Right ventricle myocardium inferior (tissue), 1 donor: Measurements from ENCODE around the gene RPS6KA5. TPM values are rescaled to one million over a fixed set of nuclear protein-coding genes. Genes with fewer than 3 reads are reported as not detected.
"Not testable (repeated sequence)": the region's sequence is repeated elsewhere in the genome, so short reads cannot be mapped to it uniquely, and the experiment has no call there.

Source experiments
- ATAC-seq: fragments of 200-7000 bp; cut with Tn5 transposase; one replicate; pipeline ENCODE4 v1.9.1; 2020; ENCODE audit warnings: mild to moderate bottlenecking, moderate library complexity
- DNase-seq: peaks from one replicate; pipeline ENCODE4 v3.0.0; 2021; ENCODE audit errors: missing footprints
- intact Hi-C: fragments of 100-400 bp; cut with DNase I; formaldehyde crosslinking; loops from one replicate; pipeline ENCODE4 v1.11.0; 2022
- total RNA-seq: library from RNA; stranded (reverse); fragmentation: NEBNext Ultra II Directional; extraction: Animal tissue kit (Norgen Biotek cat#: 25700); gene quantifications from one replicate; pipeline ENCODE4 v1.2.1, GENCODE V29; 2021
- donor health status: DM: no; HTN: yes; CAD: no; lungs with severe emphysema.

RPS6KA5 gene
- total RNA-seq, 1 donor from 2014 or later: 10.6 TPM

DNA sequence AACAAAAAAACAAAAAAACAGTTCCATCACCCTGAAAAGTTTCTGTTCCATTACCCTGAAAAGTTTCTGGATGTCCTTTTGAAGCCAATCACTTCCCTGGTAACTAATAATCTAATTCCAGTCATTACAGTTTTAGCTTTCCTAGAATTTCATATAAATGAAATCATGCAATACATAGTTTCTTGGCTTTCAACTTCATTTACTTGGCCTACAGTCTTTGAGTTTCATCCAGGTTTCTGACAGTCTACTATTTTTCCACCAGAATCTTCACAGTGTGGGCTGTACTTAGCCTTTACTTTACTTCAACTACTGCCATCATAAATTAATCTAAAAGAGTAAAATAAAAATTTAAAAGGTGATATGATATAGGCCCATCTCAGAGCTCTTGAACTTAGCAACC, 55.5 kb downstream of the RPS6KA5 start:
- DNase-seq: no peak
- intact Hi-C loops: no loop called here
- no peak for ATAC-seq

DNA sequence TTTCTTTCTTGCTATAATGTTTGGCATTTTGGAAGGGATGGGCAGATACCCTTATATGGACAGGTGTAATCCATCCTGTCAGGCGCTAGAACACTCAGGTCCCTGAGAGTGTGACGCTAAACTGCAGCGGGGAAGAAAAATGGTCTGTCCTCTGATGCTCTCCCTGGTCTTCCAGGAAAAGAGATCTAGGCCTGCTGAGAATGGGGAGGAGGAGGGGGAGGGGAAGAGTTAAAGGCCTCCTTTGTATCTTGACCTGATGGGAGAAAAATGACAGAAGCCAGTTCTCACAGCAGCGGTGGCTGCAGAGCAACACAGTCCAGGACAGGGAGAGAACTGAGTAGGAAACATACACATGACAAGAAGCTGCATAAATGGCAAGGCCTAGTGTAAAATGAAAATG, 61.1 kb downstream of the RPS6KA5 start:
- DNase-seq: no peak
- intact Hi-C loops: no loop called here
- ATAC-seq: no peak

- intact Hi-C loops: no loop called here
- no peak for ATAC-seq
- DNase-seq: no peak
Observed at GRCh38 chr14:90996967-90997366, 63.5 kb downstream of the RPS6KA5 start.

DNA sequence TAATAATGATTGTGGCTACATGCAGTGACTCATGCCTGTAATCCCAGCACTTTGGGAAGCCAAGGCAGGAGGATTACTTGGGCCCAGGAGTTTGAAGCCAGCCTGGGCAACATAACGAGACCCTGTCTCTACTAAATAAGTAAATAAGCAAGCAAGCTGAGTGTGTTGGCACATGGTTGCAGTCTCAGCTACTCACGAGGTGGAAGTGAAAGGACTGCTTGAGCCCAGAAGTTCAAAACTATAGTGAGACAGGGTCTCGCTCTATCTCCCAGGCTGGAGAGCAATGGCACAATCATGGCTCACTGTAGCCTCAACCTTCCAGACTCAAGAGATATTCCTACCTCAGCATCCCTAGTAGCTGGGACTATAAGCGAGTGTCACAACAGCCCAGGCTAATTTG, 64.7 kb downstream of the RPS6KA5 start:
- intact Hi-C loops: no loop called here
- DNase-seq (no peak), ATAC-seq (no peak)

GRCh38 chr14:90993792-90994191, 66.6 kb downstream of the RPS6KA5 start:
- ATAC-seq (no peak), DNase-seq (no peak)
- intact Hi-C loops: no loop called here

DNA sequence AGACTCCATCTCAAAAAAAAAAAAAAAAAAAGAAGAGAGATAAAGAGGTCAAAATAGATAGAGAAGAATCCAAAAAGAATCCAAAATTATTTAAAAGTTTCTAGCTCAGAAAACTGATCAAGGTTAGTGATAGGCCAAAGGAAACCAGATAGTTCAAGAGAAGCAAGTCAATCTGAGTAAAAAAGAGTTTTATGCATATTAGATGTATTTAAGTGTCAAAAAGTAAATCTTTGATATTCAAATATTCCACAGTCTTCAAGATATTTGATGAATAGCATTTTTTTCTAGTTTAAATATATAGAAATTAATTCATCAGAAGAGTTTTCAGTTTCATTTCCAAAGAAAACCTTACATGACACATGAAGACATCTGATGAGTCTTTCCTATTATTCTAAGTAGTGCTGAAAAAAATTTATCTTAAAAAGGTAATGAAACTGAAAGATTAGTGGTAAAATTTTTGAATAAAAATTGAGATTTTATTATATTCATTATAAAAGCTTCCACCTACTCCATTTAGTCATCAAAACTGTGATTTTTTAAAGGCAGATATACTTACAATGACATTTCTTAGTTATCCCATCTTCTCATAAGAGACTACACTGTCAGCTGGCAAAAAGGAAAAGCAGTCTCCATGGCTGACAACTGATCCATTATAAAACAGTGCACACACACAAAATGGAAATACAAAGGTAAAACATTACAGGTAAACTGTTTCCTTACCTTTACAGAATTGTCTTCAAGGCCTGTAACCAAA, 68.6 kb downstream of the RPS6KA5 start:
- DNase-seq (no peak), ATAC-seq (no peak)
- intact Hi-C loops: no loop called here

DNA sequence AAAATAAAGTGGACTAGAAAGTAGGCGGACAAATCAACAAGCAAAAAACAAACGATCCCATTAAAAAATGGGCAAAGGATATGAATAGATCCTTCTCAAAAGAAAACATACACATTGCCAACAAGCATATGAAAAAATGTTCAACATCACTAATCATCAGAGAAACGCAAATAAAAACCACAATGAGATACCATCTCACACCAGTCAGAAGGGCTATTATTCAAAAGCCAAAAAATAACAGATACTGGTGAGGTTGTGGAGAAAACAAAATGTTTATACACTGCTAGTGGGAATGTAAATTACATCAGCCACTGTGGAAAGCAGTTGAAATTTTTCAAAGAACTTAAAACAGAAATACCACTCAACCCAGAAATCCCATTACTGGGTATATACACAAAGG, 70.3 kb downstream of the RPS6KA5 start:
- intact Hi-C loops: no loop called here
- no peak for DNase-seq
- no peak for ATAC-seq

DNA sequence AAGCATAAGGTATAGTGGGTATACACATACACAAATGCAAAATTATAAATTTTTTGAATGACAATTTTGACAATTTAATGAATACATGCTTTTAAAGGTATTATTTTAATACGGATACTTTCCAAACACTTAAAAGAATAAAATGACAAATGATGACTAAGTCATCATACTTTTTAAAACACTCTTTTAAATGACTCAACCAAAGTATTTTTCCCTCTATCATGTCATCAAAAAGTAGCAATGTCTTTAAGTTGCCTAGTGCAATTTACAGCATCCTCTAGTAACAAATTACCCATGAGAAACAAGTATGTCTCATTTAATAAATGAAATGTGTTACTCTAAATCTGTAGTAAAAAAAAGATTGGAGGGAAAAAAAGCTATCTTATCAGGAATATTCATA, 73.3 kb downstream of the RPS6KA5 start:
- no peak for DNase-seq
- ATAC-seq: no peak
- intact Hi-C loops: no loop called here

GRCh38 chr14:90986510-90986909, 73.9 kb downstream of the RPS6KA5 start:
- no peak for DNase-seq
- intact Hi-C loops: no loop called here
- ATAC-seq: no peak

GRCh38 chr14:90985601-90986242, 74.7 kb downstream of the RPS6KA5 start:
- intact Hi-C loops: no loop called here
- DNase-seq (no peak), ATAC-seq (no peak)

- intact Hi-C loops: no loop called here
- ATAC-seq: no peak
Observed at GRCh38 chr14:90983560-90983959, 76.9 kb downstream of the RPS6KA5 start.

GRCh38 chr14:90981636-90982035, 78.8 kb downstream of the RPS6KA5 start:
- intact Hi-C loops: no loop called here
- ATAC-seq (no peak), DNase-seq (no peak)

More at GRCh38 chr14:90983560-90983959, 76.9 kb downstream of the RPS6KA5 start:
- no peak for DNase-seq

DNA sequence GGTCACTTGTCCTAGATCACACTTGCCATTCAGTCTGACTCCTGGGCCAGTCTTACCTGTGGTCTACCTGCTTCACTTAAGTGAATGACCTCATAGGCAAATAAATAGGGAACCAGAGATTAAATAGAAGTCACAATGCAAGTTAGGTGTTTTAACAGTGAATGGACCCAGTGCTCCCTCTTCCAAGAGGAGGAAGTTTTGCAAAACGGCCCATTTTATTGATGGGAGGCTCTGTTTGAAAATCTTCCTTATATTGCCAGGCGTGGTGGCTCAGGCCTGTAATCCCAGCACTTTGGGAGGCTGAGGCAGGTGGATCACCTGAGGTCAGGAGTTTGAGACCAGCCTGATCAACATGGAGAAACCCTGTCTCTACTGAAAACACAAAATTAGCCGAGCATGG, 79.8 kb downstream of the RPS6KA5 start:
- ATAC-seq, DNase-seq, intact Hi-C loops: not testable (repeated sequence)

GRCh38 chr14:90979515-90979914, 80.9 kb downstream of the RPS6KA5 start:
- no peak for ATAC-seq
- no peak for DNase-seq
- intact Hi-C loops: no loop called here

DNA sequence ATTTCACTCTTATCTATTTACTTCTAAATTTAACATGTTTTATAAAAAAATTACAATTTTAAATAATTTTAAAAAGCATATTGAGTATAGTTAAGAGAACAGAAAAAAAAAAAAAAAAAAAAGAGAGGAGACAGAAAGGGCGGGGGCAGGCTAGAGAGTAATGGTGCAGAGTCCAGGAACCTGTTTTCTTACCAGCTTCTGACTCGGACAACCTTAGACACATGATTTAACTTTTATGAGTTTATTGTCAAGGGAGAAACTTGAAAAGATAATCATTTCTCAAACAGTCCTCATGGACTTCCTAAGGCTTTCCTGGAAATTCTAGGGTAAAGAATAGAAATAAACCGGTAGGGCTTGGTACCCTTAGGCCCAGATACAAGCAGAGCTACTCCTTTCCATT, 84.3 kb downstream of the RPS6KA5 start:
- ATAC-seq: no peak
- intact Hi-C loops: no loop called here
- no peak for DNase-seq

- ATAC-seq (no peak), DNase-seq (no peak)
- intact Hi-C loops: no loop called here
Observed at GRCh38 chr14:90971687-90972086, 88.8 kb downstream of the RPS6KA5 start.

DNA sequence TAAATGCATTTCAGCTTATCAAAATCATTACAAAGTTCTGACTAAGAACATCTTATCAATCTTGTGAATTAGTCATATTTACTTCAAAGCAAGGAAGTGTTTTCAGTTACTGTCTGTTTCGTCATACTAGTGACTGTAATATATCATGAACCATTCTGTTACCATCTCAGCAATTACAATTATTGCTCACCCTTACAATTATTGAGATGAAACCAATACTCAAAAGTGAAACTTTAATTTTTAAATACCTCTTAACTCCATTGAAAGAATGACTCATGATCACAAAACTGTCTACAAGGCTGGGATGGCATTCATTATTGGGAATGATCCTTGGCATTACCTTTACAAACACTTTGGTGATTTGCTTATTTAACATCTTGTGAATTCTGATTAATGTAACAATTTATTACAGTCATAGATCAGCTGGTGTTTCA, 90.3 kb downstream of the RPS6KA5 start:
- intact Hi-C loops: no loop called here
- ATAC-seq: no peak
- DNase-seq: no peak

GRCh38 chr14:90969531-90970166, 90.8 kb downstream of the RPS6KA5 start:
- ATAC-seq (no peak), DNase-seq (no peak)
- intact Hi-C loops: no loop called here

GRCh38 chr14:90968025-90968424, 92.4 kb downstream of the RPS6KA5 start:
- DNase-seq (no peak), ATAC-seq (no peak)
- intact Hi-C loops: no loop called here

DNA sequence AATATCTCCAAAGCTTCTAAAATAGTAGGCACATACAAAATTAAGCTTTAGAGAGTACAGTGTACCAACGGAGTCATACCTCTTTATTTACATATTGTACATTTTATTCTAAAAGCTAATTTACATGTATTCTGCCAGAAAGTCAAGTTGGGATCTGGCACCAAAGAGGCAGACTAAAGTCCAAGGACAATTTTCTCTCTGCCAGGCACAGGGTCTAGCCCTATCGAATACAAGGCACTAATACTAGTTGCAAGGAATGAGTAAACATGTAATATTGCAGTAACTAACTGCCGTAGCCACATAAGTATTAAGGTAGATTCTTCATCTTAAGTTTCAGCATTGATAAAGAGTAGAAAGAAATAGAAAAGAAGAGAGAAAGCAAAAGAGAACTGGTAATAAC, 93.9 kb downstream of the RPS6KA5 start:
- intact Hi-C loops: no loop called here
- DNase-seq (no peak), ATAC-seq (no peak)
